WTC11 (cell line): ENCODE data around the gene SLC24A3.

Source experiments
- JUN ChIP-seq: sonication (generic); formaldehyde crosslinking; IDR thresholded peaks from 2 replicates; pipeline ENCODE4 v1.8.0; 2023; ENCODE audit warnings: mild to moderate bottlenecking, missing genetic modification reagents
- NFE2L1 ChIP-seq: sonication (generic); formaldehyde crosslinking; IDR thresholded peaks from 2 replicates; pipeline ENCODE4 v1.8.1; 2023; ENCODE audit warnings: missing genetic modification reagents
- SP1 ChIP-seq: sonication (generic); formaldehyde crosslinking; conservative IDR thresholded peaks from 2 replicates; pipeline ENCODE4 v1.8.1; 2022; ENCODE audit warnings: missing genetic modification reagents
- ZNF671 ChIP-seq: fragments of 250-450 bp; sonication (Bioruptor Pico); IDR thresholded peaks from 2 replicates; pipeline ENCODE4 v1.8.0; 2021; ENCODE audit warnings: mild to moderate bottlenecking
- TF ChIP-seq, protein P1 (sequence below): fragments of 250-450 bp; sonication (Bioruptor Pico); IDR thresholded peaks from 2 replicates; pipeline ENCODE4 v2.1.2; 2022; ENCODE audit warnings: mild to moderate bottlenecking, moderate library complexity
- TF ChIP-seq, protein P2 (sequence below): fragments of 200-600 bp; IDR thresholded peaks from 2 replicates; pipeline ENCODE4 v1.8.0; 2022; ENCODE audit warnings: antibody characterized with exemption
- TF ChIP-seq, protein P3 (sequence below): sonication (generic); formaldehyde crosslinking; IDR thresholded peaks from 2 replicates; pipeline ENCODE4 v1.8.0; 2022; ENCODE audit warnings: mild to moderate bottlenecking, missing genetic modification reagents
- TF ChIP-seq, protein P4 (sequence below): sonication (generic); formaldehyde crosslinking; IDR thresholded peaks from 2 replicates; pipeline ENCODE4 v1.8.1; 2023; ENCODE audit warnings: mild to moderate bottlenecking, missing genetic modification reagents, moderate library complexity

DNA sequence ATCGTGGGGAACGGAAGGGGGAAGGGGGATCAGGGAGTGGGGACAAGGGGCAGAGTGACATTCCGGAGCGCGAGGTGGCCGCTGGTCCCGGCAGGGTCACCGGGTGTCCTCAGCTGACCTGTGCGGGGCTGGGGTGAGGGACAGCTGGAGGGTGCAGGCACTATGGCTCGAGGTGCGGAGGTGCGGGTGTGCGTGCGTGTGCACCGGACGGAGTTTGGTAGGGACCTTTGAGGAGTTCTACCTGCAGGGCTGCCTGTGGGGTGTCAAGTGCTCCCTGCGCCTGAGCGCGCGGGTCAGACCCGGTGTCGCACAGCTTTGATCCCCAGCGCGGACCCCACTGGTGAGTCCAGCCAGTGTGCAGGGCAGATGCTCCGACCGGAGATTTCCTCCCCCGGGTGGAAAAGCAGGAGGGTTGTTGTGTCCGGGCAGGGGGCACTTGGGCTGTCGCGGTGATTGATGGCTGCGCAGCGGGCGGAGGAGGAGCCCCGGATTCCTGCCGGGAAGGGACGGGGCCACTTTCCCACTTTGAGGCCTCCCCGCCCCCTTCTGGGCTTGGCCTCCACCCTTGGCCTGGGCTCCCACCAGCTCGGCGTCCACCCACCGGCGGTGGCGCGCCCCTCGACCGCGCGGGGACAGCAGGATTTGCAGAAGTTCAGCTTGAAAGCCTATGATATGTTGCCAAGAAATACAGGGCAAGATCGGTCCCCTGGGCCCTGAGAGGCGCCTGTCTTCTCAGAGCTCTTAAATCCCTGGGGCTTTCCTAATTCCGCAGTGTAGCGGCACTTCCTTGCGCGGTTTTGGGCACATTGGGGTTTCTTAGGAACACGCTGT, 546.3 kb downstream of the SLC24A3 start:
- TF ChIP-seq, protein P1, sequence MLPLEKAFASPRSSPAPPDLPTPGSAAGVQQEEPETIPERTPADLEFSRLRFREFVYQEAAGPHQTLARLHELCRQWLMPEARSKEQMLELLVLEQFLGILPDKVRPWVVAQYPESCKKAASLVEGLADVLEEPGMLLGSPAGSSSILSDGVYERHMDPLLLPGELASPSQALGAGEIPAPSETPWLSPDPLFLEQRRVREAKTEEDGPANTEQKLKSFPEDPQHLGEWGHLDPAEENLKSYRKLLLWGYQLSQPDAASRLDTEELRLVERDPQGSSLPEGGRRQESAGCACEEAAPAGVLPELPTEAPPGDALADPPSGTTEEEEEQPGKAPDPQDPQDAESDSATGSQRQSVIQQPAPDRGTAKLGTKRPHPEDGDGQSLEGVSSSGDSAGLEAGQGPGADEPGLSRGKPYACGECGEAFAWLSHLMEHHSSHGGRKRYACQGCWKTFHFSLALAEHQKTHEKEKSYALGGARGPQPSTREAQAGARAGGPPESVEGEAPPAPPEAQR (CRISPR knock-in tag), result no peak
- TF ChIP-seq, protein P2, sequence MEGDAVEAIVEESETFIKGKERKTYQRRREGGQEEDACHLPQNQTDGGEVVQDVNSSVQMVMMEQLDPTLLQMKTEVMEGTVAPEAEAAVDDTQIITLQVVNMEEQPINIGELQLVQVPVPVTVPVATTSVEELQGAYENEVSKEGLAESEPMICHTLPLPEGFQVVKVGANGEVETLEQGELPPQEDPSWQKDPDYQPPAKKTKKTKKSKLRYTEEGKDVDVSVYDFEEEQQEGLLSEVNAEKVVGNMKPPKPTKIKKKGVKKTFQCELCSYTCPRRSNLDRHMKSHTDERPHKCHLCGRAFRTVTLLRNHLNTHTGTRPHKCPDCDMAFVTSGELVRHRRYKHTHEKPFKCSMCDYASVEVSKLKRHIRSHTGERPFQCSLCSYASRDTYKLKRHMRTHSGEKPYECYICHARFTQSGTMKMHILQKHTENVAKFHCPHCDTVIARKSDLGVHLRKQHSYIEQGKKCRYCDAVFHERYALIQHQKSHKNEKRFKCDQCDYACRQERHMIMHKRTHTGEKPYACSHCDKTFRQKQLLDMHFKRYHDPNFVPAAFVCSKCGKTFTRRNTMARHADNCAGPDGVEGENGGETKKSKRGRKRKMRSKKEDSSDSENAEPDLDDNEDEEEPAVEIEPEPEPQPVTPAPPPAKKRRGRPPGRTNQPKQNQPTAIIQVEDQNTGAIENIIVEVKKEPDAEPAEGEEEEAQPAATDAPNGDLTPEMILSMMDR, result no peak
- TF ChIP-seq, protein P3, sequence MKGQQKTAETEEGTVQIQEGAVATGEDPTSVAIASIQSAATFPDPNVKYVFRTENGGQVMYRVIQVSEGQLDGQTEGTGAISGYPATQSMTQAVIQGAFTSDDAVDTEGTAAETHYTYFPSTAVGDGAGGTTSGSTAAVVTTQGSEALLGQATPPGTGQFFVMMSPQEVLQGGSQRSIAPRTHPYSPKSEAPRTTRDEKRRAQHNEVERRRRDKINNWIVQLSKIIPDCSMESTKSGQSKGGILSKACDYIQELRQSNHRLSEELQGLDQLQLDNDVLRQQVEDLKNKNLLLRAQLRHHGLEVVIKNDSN, result no peak
- TF ChIP-seq, protein P4, sequence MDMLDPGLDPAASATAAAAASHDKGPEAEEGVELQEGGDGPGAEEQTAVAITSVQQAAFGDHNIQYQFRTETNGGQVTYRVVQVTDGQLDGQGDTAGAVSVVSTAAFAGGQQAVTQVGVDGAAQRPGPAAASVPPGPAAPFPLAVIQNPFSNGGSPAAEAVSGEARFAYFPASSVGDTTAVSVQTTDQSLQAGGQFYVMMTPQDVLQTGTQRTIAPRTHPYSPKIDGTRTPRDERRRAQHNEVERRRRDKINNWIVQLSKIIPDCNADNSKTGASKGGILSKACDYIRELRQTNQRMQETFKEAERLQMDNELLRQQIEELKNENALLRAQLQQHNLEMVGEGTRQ, result no peak; the same call in 1 of the 2 replicates
- TF ChIP-seq JUN, result no peak
- no peak for TF ChIP-seq SP1 (CRISPR knock-in tag)
- TF ChIP-seq ZNF671 (CRISPR knock-in tag), result no peak
- TF ChIP-seq NFE2L1 (CRISPR knock-in tag), result no peak
